CD4-positive, alpha-beta T cell treated with Interleukin-17A for 4 hours (primary cell): ENCODE measurements around the gene CEP41.

Experiments used
- DNase-seq: peaks from one replicate; pipeline ENCODE4 v3.0.0-alpha.2; 2020; ENCODE audit warnings: mixed read lengths

Gene CEP41

GRCh38 chr7:130440527-130441365 is at the start of gene CEP41:
Gene CEP41 (minus strand): TSS chr7:130441016. CDS start chr7:130440966, 50 bp downstream.
- DNase-seq, result peak; percentile 92

- DNase-seq, result no peak
Measured at GRCh38 chr7:130490311-130490791, 49.5 kb upstream of the CEP41 start.

- DNase-seq, result no peak
Measured at GRCh38 chr7:130489140-130489983, 48.5 kb upstream of the CEP41 start.

- no peak for DNase-seq
Measured at GRCh38 chr7:130488392-130489139, 47.8 kb upstream of the CEP41 start.

- DNase-seq, result no peak
Measured at GRCh38 chr7:130486954-130487436, 46.2 kb upstream of the CEP41 start.

GRCh38 chr7:130486114-130486953 is 45.5 kb upstream of the CEP41 start:
- peak; percentile 72 for DNase-seq

GRCh38 chr7:130485734-130486113 is 44.9 kb upstream of the CEP41 start:
- no peak for DNase-seq

- DNase-seq, result no peak
Measured at GRCh38 chr7:130483031-130483430, 42.2 kb upstream of the CEP41 start.

- no peak for DNase-seq
Measured at GRCh38 chr7:130481898-130482297, 41.1 kb upstream of the CEP41 start.

GRCh38 chr7:130479716-130480400 is 39.0 kb upstream of the CEP41 start:
- DNase-seq, result no peak

GRCh38 chr7:130478991-130479390 is 38.2 kb upstream of the CEP41 start:
- DNase-seq, result no peak

- DNase-seq, result no peak
Measured at GRCh38 chr7:130476297-130477150, 35.7 kb upstream of the CEP41 start.

GRCh38 chr7:130475776-130476175 is 35.0 kb upstream of the CEP41 start:
- no peak for DNase-seq

- DNase-seq, result no peak
Measured at GRCh38 chr7:130473876-130474275, 33.1 kb upstream of the CEP41 start.

GRCh38 chr7:130473289-130473688 is 32.5 kb upstream of the CEP41 start:
- DNase-seq, result no peak

GRCh38 chr7:130471974-130472373 is 31.2 kb upstream of the CEP41 start:
- DNase-seq, result no peak

- DNase-seq, result no peak
Measured at GRCh38 chr7:130468612-130469011, 27.8 kb upstream of the CEP41 start.

- no peak for DNase-seq
Measured at GRCh38 chr7:130463553-130464434, 23.0 kb upstream of the CEP41 start.

GRCh38 chr7:130461272-130461671 is 20.5 kb upstream of the CEP41 start:
- DNase-seq, result no peak
